OCI-LY7 (cell line): Measurements from ENCODE around the gene P2RX6. TPM values are rescaled to one million over a fixed set of nuclear protein-coding genes. Genes with fewer than 3 reads are reported as not detected.

ENCODE experiments used
- BruUV-seq: library from RNA; stranded (reverse); fragments of 400-500 nt; replicated peaks from 2 replicates; lab custom pipeline; 2021; lab: Mats Ljungman, UMichigan
- CTCF ChIA-PET: fragments of 300-600 bp; sonication (Branson Sonifier 250); formaldehyde crosslinking; loops from one replicate; lab custom pipeline; 2022; ENCODE audit warnings: antibody characterized with exemption; ENCODE audit not compliant: unreplicated experiment; lab: Charles Lee
- POLR2A ChIA-PET: fragments of 300-600 bp; sonication (Branson Sonifier 250); formaldehyde crosslinking; loops from one replicate; lab custom pipeline; 2022; ENCODE audit warnings: antibody characterized with exemption; lab: Charles Lee
- DNase-seq: peaks from one replicate; pipeline ENCODE4 v3.0.0-alpha.2; 2015; ENCODE audit warnings: low spot score
- H2AFZ ChIP-seq: fragments of 200-600 bp; sonication (generic), shearing (Covaris generic); 2 replicates; pipeline ENCODE4 v1.6.1; 2014; ENCODE audit warnings: mild to moderate bottlenecking, antibody characterized with exemption, low read length, moderate library complexity
- H3K27ac ChIP-seq: fragments of 200-600 bp; sonication (generic); 2 replicates; pipeline ENCODE4 v1.5.1; 2014; ENCODE audit warnings: mixed run types, low read depth, mild to moderate bottlenecking, moderate library complexity, low read length, inconsistent platforms; ENCODE audit not compliant: poor library complexity, severe bottlenecking
- H3K36me3 ChIP-seq: fragments of 200-600 bp; sonication (generic); 2 replicates; pipeline ENCODE4 v1.6.1; 2014; ENCODE audit warnings: mild to moderate bottlenecking, antibody characterized with exemption, low read length, moderate library complexity, mixed read lengths; ENCODE audit not compliant: insufficient read depth
- H3K4me1 ChIP-seq: fragments of 200-600 bp; sonication (generic); 2 replicates; pipeline ENCODE4 v1.5.1; 2014; ENCODE audit warnings: mild to moderate bottlenecking, low read length; ENCODE audit not compliant: insufficient read depth, poor library complexity, severe bottlenecking
- H3K4me2 ChIP-seq: fragments of 200-600 bp; sonication (generic); 2 replicates; pipeline ENCODE4 v1.6.1; 2014; ENCODE audit warnings: mild to moderate bottlenecking, low read length
- H3K4me3 ChIP-seq: fragments of 200-600 bp; sonication (generic); 2 replicates; pipeline ENCODE4 v1.5.1; 2014; ENCODE audit warnings: mild to moderate bottlenecking, low read depth, low read length; ENCODE audit not compliant: poor library complexity, severe bottlenecking
- H3K79me2 ChIP-seq: fragments of 200-600 bp; sonication (generic); 2 replicates; pipeline ENCODE4 v1.6.1; 2016; ENCODE audit warnings: low read depth, mild to moderate bottlenecking, low read length, moderate library complexity, mixed read lengths; ENCODE audit not compliant: insufficient read depth
- H3K9me2 ChIP-seq: fragments of 200-600 bp; sonication (generic); 2 replicates; pipeline ENCODE4 v1.6.1; 2016; ENCODE audit warnings: mild to moderate bottlenecking, low read length, mixed read lengths; ENCODE audit not compliant: insufficient read depth
- H3K9me3 ChIP-seq: fragments of 200-600 bp; sonication (generic); 2 replicates; pipeline ENCODE4 v1.6.1; 2014; ENCODE audit warnings: mild to moderate bottlenecking, mixed run types, low read length, mixed read lengths
- H4K20me1 ChIP-seq: fragments of 200-600 bp; sonication (generic); 2 replicates; pipeline ENCODE4 v1.6.1; 2014; ENCODE audit warnings: mild to moderate bottlenecking, antibody characterized with exemption, low read length, moderate library complexity, mixed read lengths; ENCODE audit not compliant: insufficient read depth
- EZH2phosphoT487 ChIP-seq: fragments of 200-600 bp; sonication (generic); IDR thresholded peaks from 2 replicates; pipeline ENCODE4 v1.6.1; 2018; ENCODE audit warnings: low read depth, borderline replicate concordance, mild to moderate bottlenecking, mixed run types, antibody characterized with exemption, low read length, moderate library complexity, mixed read lengths
- intact Hi-C: fragments of 100-400 bp; cut with micrococcal nuclease; formaldehyde crosslinking; loops from one replicate; pipeline ENCODE4 v1.10.0; 2022; ENCODE audit not compliant: unreplicated experiment
- total RNA-seq, 2 experiments: library from RNA; depleted of rRNA in 1 of 2; stranded (reverse); fragments of >200 nt in 1 of 2; shearing (Covaris generic) in 1 of 2; gene quantifications; 2 replicates each; pipeline ENCODE4 v1.2.3, GENCODE V29; 2014 to 2022
- TF ChIP-seq, protein P1 (sequence below): fragments of 200-600 bp; sonication (generic); conservative IDR thresholded peaks from 2 replicates; pipeline ENCODE4 v1.5.1; 2014; ENCODE audit warnings: mild to moderate bottlenecking, antibody characterized with exemption, low read length, moderate library complexity, mixed read lengths

P2RX6 gene
- total RNA-seq, 2 experiments from 2014 or later, result 0.06 to 0.32 TPM

DNA sequence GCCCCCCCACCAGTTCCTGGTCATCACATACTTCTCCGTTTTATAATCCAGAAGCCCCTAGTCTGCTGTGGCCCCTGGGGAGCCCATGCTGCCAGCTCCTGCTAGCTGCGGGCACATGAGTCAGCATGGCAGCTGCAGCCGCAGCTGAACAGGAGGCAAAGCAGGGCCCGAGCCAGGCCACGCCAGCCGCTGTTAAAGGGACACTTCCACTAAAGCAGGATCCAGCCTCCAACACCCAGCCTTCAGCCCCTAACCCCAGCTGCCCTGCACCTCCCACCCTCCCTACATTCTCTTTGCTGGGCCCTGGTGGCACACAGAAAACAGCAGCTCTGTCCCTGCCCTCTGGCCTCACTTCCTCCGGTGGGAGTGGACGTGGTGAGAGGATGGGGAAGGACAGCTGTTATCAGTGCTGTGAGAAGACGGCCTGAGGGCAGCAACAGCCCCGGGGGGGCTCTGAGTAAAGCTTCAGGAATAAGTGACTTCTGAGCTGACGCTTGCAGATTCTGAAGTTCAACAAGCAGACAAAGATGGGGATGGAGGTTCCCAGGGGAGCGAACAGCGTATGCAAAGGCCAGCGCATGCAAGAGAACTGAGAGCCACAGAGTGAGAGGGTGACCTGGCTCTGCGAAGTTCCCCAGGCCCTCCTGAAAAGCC, 30.1 kb downstream of the P2RX6 start:
- H3K79me2 ChIP-seq, result no peaks in the 10 kb centered on the region
- peak overlapping the region; percentile 41 for H3K4me2 ChIP-seq
- H2AFZ ChIP-seq, result no peak overlapping the region
- no peaks in the 10 kb centered on the region for H3K9me2 ChIP-seq
- ChIA-PET POLR2A (interaction anchor here (0.8 kb wide), 1 partner anchor 43 kb away, joined by 3 read pairs; the partner anchor contains the start of gene THAP7), CTCF (no interaction called here)
- no peaks in the 10 kb centered on the region for H4K20me1 ChIP-seq
- BruUV-seq, result no TSS peak
- no peaks in the 10 kb centered on the region for H3K36me3 ChIP-seq
- H3K4me3 ChIP-seq, result peak overlapping the region; percentile 8
- intact Hi-C loops, result no loop called here
- H3K4me1 ChIP-seq, result peaks cover 3% of the 10 kb centered on the region
- no peak overlapping the region for H3K27ac ChIP-seq
- TF ChIP-seq, protein P1, sequence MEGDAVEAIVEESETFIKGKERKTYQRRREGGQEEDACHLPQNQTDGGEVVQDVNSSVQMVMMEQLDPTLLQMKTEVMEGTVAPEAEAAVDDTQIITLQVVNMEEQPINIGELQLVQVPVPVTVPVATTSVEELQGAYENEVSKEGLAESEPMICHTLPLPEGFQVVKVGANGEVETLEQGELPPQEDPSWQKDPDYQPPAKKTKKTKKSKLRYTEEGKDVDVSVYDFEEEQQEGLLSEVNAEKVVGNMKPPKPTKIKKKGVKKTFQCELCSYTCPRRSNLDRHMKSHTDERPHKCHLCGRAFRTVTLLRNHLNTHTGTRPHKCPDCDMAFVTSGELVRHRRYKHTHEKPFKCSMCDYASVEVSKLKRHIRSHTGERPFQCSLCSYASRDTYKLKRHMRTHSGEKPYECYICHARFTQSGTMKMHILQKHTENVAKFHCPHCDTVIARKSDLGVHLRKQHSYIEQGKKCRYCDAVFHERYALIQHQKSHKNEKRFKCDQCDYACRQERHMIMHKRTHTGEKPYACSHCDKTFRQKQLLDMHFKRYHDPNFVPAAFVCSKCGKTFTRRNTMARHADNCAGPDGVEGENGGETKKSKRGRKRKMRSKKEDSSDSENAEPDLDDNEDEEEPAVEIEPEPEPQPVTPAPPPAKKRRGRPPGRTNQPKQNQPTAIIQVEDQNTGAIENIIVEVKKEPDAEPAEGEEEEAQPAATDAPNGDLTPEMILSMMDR, result no peak
- no peak for TF ChIP-seq EZH2phosphoT487
- DNase-seq, result no peak
- H3K9me3 ChIP-seq, result no peaks in the 10 kb centered on the region

DNA sequence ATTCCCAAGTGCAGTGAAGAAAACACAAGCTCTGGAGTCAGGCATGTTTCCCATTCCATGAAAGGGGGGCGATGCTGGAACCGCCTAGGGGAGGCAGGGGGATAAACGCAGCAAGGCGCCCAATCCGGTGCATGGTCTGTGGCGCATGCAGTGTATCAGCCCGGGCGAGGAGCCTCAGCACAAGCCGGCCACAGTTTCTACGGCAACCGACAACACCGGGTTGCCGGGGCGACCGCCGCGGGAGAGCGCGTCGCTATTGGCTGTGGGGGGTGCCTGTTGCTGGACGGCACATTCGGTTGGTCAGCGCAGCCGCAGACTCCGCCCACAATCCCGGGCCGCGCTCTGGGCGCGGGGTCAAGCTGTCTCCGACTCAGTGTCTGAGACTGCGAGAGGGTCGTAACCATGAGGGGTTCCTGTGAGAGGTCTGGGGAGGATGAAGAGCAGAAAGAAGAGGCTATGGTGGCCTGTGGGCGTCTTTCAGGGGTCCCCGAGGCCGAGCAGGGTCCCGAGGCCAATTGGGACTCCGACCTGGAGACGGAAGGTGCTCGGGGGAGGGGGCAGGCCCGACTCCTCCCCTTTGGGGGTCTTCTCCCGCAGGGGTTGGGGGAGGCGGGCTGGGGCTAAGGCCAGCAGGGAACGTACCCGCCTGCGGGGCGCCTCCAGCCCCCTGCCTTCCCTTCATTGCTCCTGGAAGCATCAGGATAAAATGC, 30.8 kb downstream of the P2RX6 start, which contains the start of gene LRRC74B:
TSS of gene LRRC74B (plus strand) at position 362 of the 710 bp plus-strand sequence. CDS start at position 403, 41 bp downstream.
- intact Hi-C loops, result no loop called here
- DNase-seq, result peak; percentile 64
- ChIA-PET CTCF (no interaction called here), POLR2A (interaction anchor here (0.8 to 1.0 kb wide), 2 partner anchors 19 to 44 kb away, joined by 3 read pairs; partner anchors contain the start of gene THAP7)
- no TSS peak for BruUV-seq
- TF ChIP-seq, protein P1, result no peak
- TF ChIP-seq EZH2phosphoT487, result no peak
- H3K79me2 ChIP-seq, result no peaks in the 10 kb centered on the region
- H4K20me1 ChIP-seq, result no peaks in the 10 kb centered on the region
- peak within 1 kb of the TSS; percentile 41 for H3K4me2 ChIP-seq
- H3K4me3 ChIP-seq, result peak within 1 kb of the TSS; percentile 8
- no peaks in the 10 kb centered on the region for H3K4me1 ChIP-seq
- no peaks in the 10 kb centered on the region for H3K9me2 ChIP-seq
- H3K36me3 ChIP-seq, result no peaks in the 10 kb centered on the region
- H3K9me3 ChIP-seq, result no peaks in the 10 kb centered on the region
- H3K27ac ChIP-seq, result no peak within 1 kb of the TSS
- H2AFZ ChIP-seq, result no peak within 1 kb of the TSS
